ENCODE data around the gene BEAN1. TPM values are rescaled to one million over a fixed set of nuclear protein-coding genes. Genes with fewer than 3 reads are reported as not detected.
"Not testable (repeated sequence)": the region's sequence is repeated elsewhere in the genome, so short reads cannot be mapped to it uniquely, and the experiment has no call there.

BEAN1 gene
- total RNA-seq, 1 donor from 2014 or later = not detected

- H3K4me3 ChIP-seq = no peak overlapping the region
- H3K36me3 ChIP-seq = no peaks in the 10 kb centered on the region
- intact Hi-C loops (cut with DNase I) = no loop called here
- TF ChIP-seq CTCF (IDR thresholded peaks at IDR 0.05) = no peak
- H3K27ac ChIP-seq = no peak overlapping the region
- H3K9me3 ChIP-seq = no peaks in the 10 kb centered on the region
- peak in 1 of 2 donors; percentile 55 for DNase-seq (ENCODE audit: low spot score in 2 of 2)
- H3K4me1 ChIP-seq = no peaks in the 10 kb centered on the region
- H3K27me3 ChIP-seq = no peaks in the 10 kb centered on the region
These were observed 66.7 kb downstream of the BEAN1 start for GRCh38 chr16:66493490-66494401.

- no peak for DNase-seq (ENCODE audit: low spot score in 2 of 2)
- intact Hi-C loops (cut with DNase I) = no loop called here
- Histone ChIP-seq H3K27ac (no peak overlapping the region), H3K4me3 (no peak overlapping the region), H3K4me1 (no peaks in the 10 kb centered on the region), H3K27me3 (no peaks in the 10 kb centered on the region), H3K9me3 (no peaks in the 10 kb centered on the region), H3K36me3 (no peaks in the 10 kb centered on the region)
- TF ChIP-seq CTCF (IDR thresholded peaks at IDR 0.05) = no peak
These were observed 67.8 kb downstream of the BEAN1 start for GRCh38 chr16:66494916-66495315.

GRCh38 chr16:66495440-66495839, 68.3 kb downstream of the BEAN1 start:
- no peak overlapping the region for H3K27ac ChIP-seq
- no peaks in the 10 kb centered on the region for H3K9me3 ChIP-seq
- no peaks in the 10 kb centered on the region for H3K4me1 ChIP-seq
- no peak for TF ChIP-seq CTCF (IDR thresholded peaks at IDR 0.05)
- intact Hi-C loops (cut with DNase I) = no loop called here
- H3K27me3 ChIP-seq = no peaks in the 10 kb centered on the region
- no peak for DNase-seq (ENCODE audit: low spot score in 2 of 2)
- no peaks in the 10 kb centered on the region for H3K36me3 ChIP-seq
- no peak overlapping the region for H3K4me3 ChIP-seq

- H3K36me3 ChIP-seq; H3K9me3 ChIP-seq; H3K27ac ChIP-seq; intact Hi-C loops (cut with DNase I); H3K4me1 ChIP-seq; H3K27me3 ChIP-seq; H3K4me3 ChIP-seq: not testable (repeated sequence)
- DNase-seq (ENCODE audit: low spot score in 2 of 2) = peak in 1 of 2 donors; percentile 35
These were observed 69.1 kb downstream of the BEAN1 start for GRCh38 chr16:66496226-66496625.

GRCh38 chr16:66497921-66498320, 70.8 kb downstream of the BEAN1 start:
- intact Hi-C loops (cut with DNase I); H3K27ac ChIP-seq; H3K27me3 ChIP-seq; H3K36me3 ChIP-seq; H3K9me3 ChIP-seq; H3K4me3 ChIP-seq; DNase-seq (ENCODE audit: low spot score in 2 of 2): not testable (repeated sequence)
- H3K4me1 ChIP-seq = peaks cover 6 to 12% of the 10 kb centered on the region in 2 donors

GRCh38 chr16:66501563-66501962, 74.5 kb downstream of the BEAN1 start:
- H3K36me3 ChIP-seq; DNase-seq (ENCODE audit: low spot score in 2 of 2); H3K9me3 ChIP-seq; H3K4me3 ChIP-seq; intact Hi-C loops (cut with DNase I); H3K27me3 ChIP-seq: not testable (repeated sequence)
- Histone ChIP-seq H3K4me1 (peaks cover 7 to 23% of the 10 kb centered on the region in 2 donors), H3K27ac (peak overlapping the region in 1 of 2 donors; percentile 78)

Measured in ascending aorta (tissue), 2 donors.